LNCaP clone FGC (cell line): ENCODE results near the gene YEATS4.

Experiments
- DNase-seq: peaks from one replicate; pipeline ENCODE4 v3.0.0-alpha.2; 2011; ENCODE audit warnings: low read depth
- H3K4me3 ChIP-seq: 2 replicates; pipeline ENCODE4 v1.5.1; 2011; ENCODE audit warnings: mild to moderate bottlenecking, low read depth, low read length, control low read depth
- CTCF ChIP-seq: IDR thresholded peaks from 2 replicates; pipeline ENCODE4 v1.5.1; 2012; ENCODE audit warnings: mild to moderate bottlenecking; ENCODE audit not compliant: control insufficient read depth, insufficient read depth; ENCODE audit errors: extremely low read depth

YEATS4 gene

GRCh38 chr12:69343357-69343756, 16.2 kb upstream of the YEATS4 start:
- TF ChIP-seq CTCF, result no peak
- no peak for DNase-seq
- no peak overlapping the region for H3K4me3 ChIP-seq

DNA sequence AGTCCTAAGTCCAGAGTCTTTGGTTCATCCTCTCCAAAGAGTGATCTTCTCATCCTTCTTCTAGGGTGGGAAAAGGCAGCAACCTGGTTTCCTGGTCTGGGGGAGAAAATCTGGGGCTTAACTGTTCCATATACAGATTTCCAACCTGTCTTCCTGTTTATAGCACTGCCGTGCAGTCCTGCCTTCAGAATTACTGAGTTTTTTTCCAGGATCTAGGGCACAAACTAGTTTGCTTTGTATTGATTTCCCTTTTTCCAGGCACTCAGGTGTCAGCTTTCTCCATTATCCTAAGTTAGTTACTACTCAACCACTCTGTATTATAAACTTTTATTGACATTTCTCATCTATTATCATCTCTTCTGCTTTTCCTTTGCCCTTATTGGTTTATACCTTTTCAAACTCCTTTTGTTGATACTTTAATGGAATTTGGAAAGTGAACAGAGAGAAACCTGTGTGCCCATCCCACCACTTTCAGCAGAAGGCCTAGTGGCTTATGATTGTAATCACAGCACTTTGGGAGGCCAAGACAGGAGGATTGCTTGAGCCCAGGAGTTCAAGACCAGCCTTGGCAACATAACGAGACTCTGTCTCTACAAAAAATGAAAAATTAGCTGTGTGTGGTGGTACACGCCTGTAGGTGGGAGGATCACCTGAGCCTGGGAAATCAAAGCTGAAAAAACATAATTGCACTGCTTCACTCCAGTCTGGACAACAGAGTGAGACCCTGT, 15.5 kb upstream of the YEATS4 start:
- TF ChIP-seq CTCF, result no peak
- DNase-seq, result no peak
- no peak overlapping the region for H3K4me3 ChIP-seq

- DNase-seq, result no peak
- H3K4me3 ChIP-seq, result no peak overlapping the region
- TF ChIP-seq CTCF, result no peak
These were observed 14.5 kb upstream of the YEATS4 start for GRCh38 chr12:69345077-69345476.

- TF ChIP-seq CTCF, result no peak
- DNase-seq, result peak; percentile 66
- no peak overlapping the region for H3K4me3 ChIP-seq
These were observed 13.8 kb upstream of the YEATS4 start for GRCh38 chr12:69345742-69346141.

- no peak within 1 kb of the TSS for H3K4me3 ChIP-seq
- TF ChIP-seq CTCF, result no peak
These were observed 11.2 kb upstream of the YEATS4 start, which contains the start of gene LYZ for GRCh38 chr12:69348162-69348938. Gene LYZ, plus strand, starts transcription at chr12:69348381. Its CDS starts 28 bp downstream, at chr12:69348409.

DNA sequence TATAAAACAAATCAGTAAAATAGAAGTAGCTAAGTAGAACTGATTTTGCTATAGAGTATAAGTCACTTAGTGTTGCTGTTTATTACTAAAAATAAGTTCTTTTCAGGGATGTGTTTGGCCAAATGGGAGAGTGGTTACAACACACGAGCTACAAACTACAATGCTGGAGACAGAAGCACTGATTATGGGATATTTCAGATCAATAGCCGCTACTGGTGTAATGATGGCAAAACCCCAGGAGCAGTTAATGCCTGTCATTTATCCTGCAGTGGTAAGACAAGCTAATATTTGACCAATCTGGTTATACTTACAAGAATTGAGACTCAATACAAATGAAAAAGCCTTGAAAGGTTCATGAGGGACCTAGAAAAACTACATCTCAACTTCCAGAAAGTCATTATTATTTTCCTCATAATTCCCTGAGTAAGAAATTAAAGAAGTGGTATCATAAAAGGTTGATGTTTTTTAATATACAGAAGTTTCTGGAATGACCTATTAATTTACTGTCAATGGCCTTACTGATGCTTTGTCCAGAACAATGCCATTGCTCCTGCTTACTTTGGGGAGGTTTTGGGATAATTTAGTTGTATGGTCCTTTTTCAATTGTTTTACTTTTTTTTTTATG, 9.4 kb upstream of the YEATS4 start:
- H3K4me3 ChIP-seq, result no peak overlapping the region
- no peak for TF ChIP-seq CTCF
- DNase-seq, result no peak

More at GRCh38 chr12:69348162-69348938, 11.2 kb upstream of the YEATS4 start, which contains the start of gene LYZ:
- DNase-seq, result no peak
